Right cardiac atrium (tissue), 5 donors: ENCODE results near the gene PHPT1. TPM values are rescaled to one million over a fixed set of nuclear protein-coding genes. Genes with fewer than 3 reads are reported as not detected.

ENCODE experiments used
- microRNA-seq, 2 donors: library from miRNA; unstranded; fragments of <30 nt; microRNA quantifications; one replicate each; pipeline ENCODE4 v1.2.0, GENCODE V29; 2020 to 2021
- polyA plus RNA-seq: library from polyadenylated mRNA; stranded (reverse); fragments of 200-250 nt; gene quantifications from one replicate; pipeline ENCODE4 v1.2.3, GENCODE V29; 2013
- total RNA-seq, 4 donors: library from RNA; stranded (reverse); fragmentation: NEBNext Ultra II Directional; extraction: Animal tissue kit (Norgen Biotek cat#: 25700); gene quantifications; one replicate each; pipeline ENCODE4 v1.2.1, GENCODE V29; 2021
- donor health status: healthy with polysubstance abuse.
- donor health status: DM: no; HTN: yes; CAD: no.
- donor health status: DM: no; HTN: no; CAD: no.
- donor health status: DM: no; HTN: yes; CAD: no; lungs with severe emphysema.
- donor health status: DM: yes; HTN: yes; CAD: no.

The PHPT1 gene
- total and polyA plus RNA-seq, 5 donors = 176 to 329 (median 205) TPM

Small RNA genes within 50 kb of the gene (microRNA-seq; reads per million reads assigned to microRNA genes)
- 0 reads per million in 2 donors for gene MIR4292
- 0 to 0.42 reads per million in 2 donors for gene MIR4479

Other genes starting within 250 kb of the PHPT1 start
- gene EGFL7, start 186.5 kb upstream of the PHPT1 start, total RNA-seq = 100 to 1,000 TPM in 1 of 4 donors, 10 to 100 TPM in 3; 73.3 to 148 (median 83.0) TPM
- 113 TPM for gene EGFL7, start 186.5 kb upstream of the PHPT1 start, polyA plus RNA-seq
- 10 to 100 TPM; 63.0 to 92.0 (median 70.2) TPM for gene AGPAT2, start 162.0 kb upstream of the PHPT1 start, total RNA-seq
- gene AGPAT2, start 162.0 kb upstream of the PHPT1 start, polyA plus RNA-seq = 149 TPM
- gene DIPK1B, start 136.8 kb upstream of the PHPT1 start, total RNA-seq = 10 to 100 TPM; 34.2 to 40.8 (median 36.4) TPM
- 42.7 TPM for gene DIPK1B, start 136.8 kb upstream of the PHPT1 start, polyA plus RNA-seq
- gene LCN10, start 106.5 kb upstream of the PHPT1 start, total RNA-seq = 10 to 100 TPM in 1 of 4 donors, 1 to 10 TPM in 3; 4.5 to 14.1 (median 7.7) TPM
- gene LCN10, start 106.5 kb upstream of the PHPT1 start, polyA plus RNA-seq = 14.7 TPM
- gene LCN6, start 100.9 kb upstream of the PHPT1 start, total RNA-seq = 10 to 100 TPM in 3 of 4 donors, 1 to 10 TPM in 1; 8.3 to 22.8 (median 16.9) TPM
- gene LCN6, start 100.9 kb upstream of the PHPT1 start, polyA plus RNA-seq = 41.0 TPM
- gene LCN8, start 91.2 kb upstream of the PHPT1 start, total RNA-seq = not detected
- gene LCN8, start 91.2 kb upstream of the PHPT1 start, polyA plus RNA-seq = not detected
- gene LCN15, start 84.9 kb upstream of the PHPT1 start, total RNA-seq = 1 to 10 TPM in 2 of 4 donors, under 1 TPM in 2; 0.32 to 1.3 (median 0.87) TPM
- 2.1 TPM for gene LCN15, start 84.9 kb upstream of the PHPT1 start, polyA plus RNA-seq
- gene TMEM141, start 58.1 kb upstream of the PHPT1 start, total RNA-seq = 100 to 1,000 TPM in 2 of 4 donors, 10 to 100 TPM in 2; 73.6 to 115 (median 100) TPM
- gene TMEM141, start 58.1 kb upstream of the PHPT1 start, polyA plus RNA-seq = 158 TPM
- gene CCDC183, start 53.1 kb upstream of the PHPT1 start, total RNA-seq = 1 to 10 TPM; 2.0 to 5.0 (median 2.6) TPM
- 3.8 TPM for gene CCDC183, start 53.1 kb upstream of the PHPT1 start, polyA plus RNA-seq
- 10 to 100 TPM; 67.3 to 73.6 (median 71.6) TPM for gene RABL6, start 41.5 kb upstream of the PHPT1 start, total RNA-seq
- 87.2 TPM for gene RABL6, start 41.5 kb upstream of the PHPT1 start, polyA plus RNA-seq
- 10 to 100 TPM in 1 of 4 donors, 1 to 10 TPM in 3; 4.4 to 11.5 (median 8.0) TPM for gene AJM1, start 6.9 kb upstream of the PHPT1 start, total RNA-seq
- 4.3 TPM for gene AJM1, start 6.9 kb upstream of the PHPT1 start, polyA plus RNA-seq
- 10 to 100 TPM in 1 of 4 donors, 1 to 10 TPM in 3; 3.0 to 10.8 (median 5.8) TPM for gene MAMDC4, start 2.9 kb downstream of the PHPT1 start, total RNA-seq
- gene MAMDC4, start 2.9 kb downstream of the PHPT1 start, polyA plus RNA-seq = 5.2 TPM
- 100 to 1,000 TPM; 279 to 331 (median 301) TPM for gene EDF1, start 16.9 kb downstream of the PHPT1 start, total RNA-seq
- 417 TPM for gene EDF1, start 16.9 kb downstream of the PHPT1 start, polyA plus RNA-seq
- gene TRAF2, start 37.1 kb downstream of the PHPT1 start, total RNA-seq = 10 to 100 TPM in 1 of 4 donors, 1 to 10 TPM in 3; 6.1 to 10.2 (median 8.6) TPM
- 6.7 TPM for gene TRAF2, start 37.1 kb downstream of the PHPT1 start, polyA plus RNA-seq
- gene FBXW5, start 95.3 kb downstream of the PHPT1 start, total RNA-seq = 100 to 1,000 TPM; 108 to 139 (median 120) TPM
- gene FBXW5, start 95.3 kb downstream of the PHPT1 start, polyA plus RNA-seq = 150 TPM
- gene C8G, start 95.8 kb downstream of the PHPT1 start, total RNA-seq = 1 to 10 TPM; 1.0 to 1.8 (median 1.4) TPM
- gene C8G, start 95.8 kb downstream of the PHPT1 start, polyA plus RNA-seq = 1.4 TPM
- gene LCN12, start 102.9 kb downstream of the PHPT1 start, total RNA-seq = 10 to 100 TPM in 3 of 4 donors, 1 to 10 TPM in 1; 9.8 to 21.2 (median 13.1) TPM
- 7.0 TPM for gene LCN12, start 102.9 kb downstream of the PHPT1 start, polyA plus RNA-seq
- 1,000 to 10,000 TPM; 3,127 to 5,556 (median 4,402) TPM for gene PTGDS, start 128.1 kb downstream of the PHPT1 start, total RNA-seq
- 6,981 TPM for gene PTGDS, start 128.1 kb downstream of the PHPT1 start, polyA plus RNA-seq
- gene LCNL1, start 133.6 kb downstream of the PHPT1 start, total RNA-seq = 10 to 100 TPM in 2 of 4 donors, 1 to 10 TPM in 2; 4.3 to 16.7 (median 9.7) TPM
- gene LCNL1, start 133.6 kb downstream of the PHPT1 start, polyA plus RNA-seq = 2.4 TPM
- gene PAXX, start 143.0 kb downstream of the PHPT1 start, total RNA-seq = 10 to 100 TPM; 24.8 to 30.4 (median 27.6) TPM
- 44.5 TPM for gene PAXX, start 143.0 kb downstream of the PHPT1 start, polyA plus RNA-seq
- 1 to 10 TPM; 2.8 to 6.2 (median 4.8) TPM for gene CLIC3, start 147.2 kb downstream of the PHPT1 start, total RNA-seq
- 6.2 TPM for gene CLIC3, start 147.2 kb downstream of the PHPT1 start, polyA plus RNA-seq
- 10 to 100 TPM; 32.2 to 42.4 (median 39.3) TPM for gene ABCA2, start 178.8 kb downstream of the PHPT1 start, total RNA-seq
- gene ABCA2, start 178.8 kb downstream of the PHPT1 start, polyA plus RNA-seq = 40.4 TPM
- under 1 TPM in 3 of 4 donors, not detected in 1; 0.09 to 0.24 (median 0.20) TPM for gene FUT7, start 182.7 kb downstream of the PHPT1 start, total RNA-seq
- gene FUT7, start 182.7 kb downstream of the PHPT1 start, polyA plus RNA-seq = 0.07 TPM
- 10 to 100 TPM; 68.3 to 81.0 (median 71.4) TPM for gene NPDC1, start 196.8 kb downstream of the PHPT1 start, total RNA-seq
- 69.7 TPM for gene NPDC1, start 196.8 kb downstream of the PHPT1 start, polyA plus RNA-seq
- 1 to 10 TPM in 3 of 4 donors, under 1 TPM in 1; 0.92 to 2.9 (median 1.4) TPM for gene ENTPD2, start 204.7 kb downstream of the PHPT1 start, total RNA-seq
- 2.1 TPM for gene ENTPD2, start 204.7 kb downstream of the PHPT1 start, polyA plus RNA-seq
- gene SAPCD2, start 221.1 kb downstream of the PHPT1 start, total RNA-seq = under 1 TPM; 0.08 to 0.63 (median 0.28) TPM
- gene SAPCD2, start 221.1 kb downstream of the PHPT1 start, polyA plus RNA-seq = 0.18 TPM
- 10 to 100 TPM in 3 of 4 donors, 1 to 10 TPM in 1; 9.8 to 14.0 (median 12.4) TPM for gene UAP1L1, start 228.1 kb downstream of the PHPT1 start, total RNA-seq
- gene UAP1L1, start 228.1 kb downstream of the PHPT1 start, polyA plus RNA-seq = 10.1 TPM
- 10 to 100 TPM; 23.9 to 31.3 (median 28.1) TPM for gene MAN1B1, start 237.6 kb downstream of the PHPT1 start, total RNA-seq
- gene MAN1B1, start 237.6 kb downstream of the PHPT1 start, polyA plus RNA-seq = 24.8 TPM